SK-N-SH (cell line): Measurements from ENCODE around the gene NXPE3.

Source experiments
- CTCF ChIP-seq: fragments of 200-600 bp; sonication (generic); IDR thresholded peaks from 2 replicates; pipeline ENCODE4 v1.6.1; 2017; ENCODE audit warnings: antibody characterized with exemption, mild to moderate bottlenecking, moderate library complexity
- EP300 ChIP-seq, 2 experiments: IDR thresholded peaks; 2 replicates each; pipeline versions ENCODE4 v1.4.0 to v1.6.1; 2012; ENCODE audit warnings: borderline replicate concordance in 1 of 2, low read depth in 1 of 2, low read length in 1 of 2
- EZH2phosphoT487 ChIP-seq: fragments of 200-600 bp; sonication (generic); IDR thresholded peaks from 2 replicates; pipeline ENCODE4 v1.6.1; 2017; ENCODE audit warnings: low read depth, mixed run types, mild to moderate bottlenecking, antibody characterized with exemption, moderate library complexity, borderline replicate concordance
- FOSL2 ChIP-seq: IDR thresholded peaks from 2 replicates; pipeline ENCODE4 v1.4.0; 2012; ENCODE audit warnings: low read depth, mild to moderate bottlenecking, moderate library complexity, borderline replicate concordance
- GABPA ChIP-seq: IDR thresholded peaks from 2 replicates; pipeline ENCODE4 v1.4.0; 2012; ENCODE audit warnings: low read depth, mild to moderate bottlenecking
- MAX ChIP-seq: IDR thresholded peaks from 2 replicates; pipeline ENCODE4 v1.4.0; 2012; ENCODE audit warnings: low read depth
- RCOR1 ChIP-seq: fragments of 150-350 bp; IDR thresholded peaks from 2 replicates; pipeline ENCODE4 v1.6.1; 2017; ENCODE audit warnings: antibody characterized with exemption, low read length
- REST ChIP-seq: IDR thresholded peaks from 2 replicates; pipeline ENCODE4 v1.6.1; 2012; ENCODE audit warnings: mild to moderate bottlenecking, low read depth, low read length, moderate library complexity
- RFX5 ChIP-seq: IDR thresholded peaks from 2 replicates; pipeline ENCODE4 v1.6.1; 2012; ENCODE audit warnings: mild to moderate bottlenecking, improper control_type of control experiment, low read length
- RXRA ChIP-seq: IDR thresholded peaks from 2 replicates; pipeline ENCODE4 v1.4.0; 2012; ENCODE audit warnings: low read depth, mild to moderate bottlenecking, borderline replicate concordance
- SIN3A ChIP-seq: IDR thresholded peaks from 2 replicates; pipeline ENCODE4 v1.6.1; 2012; ENCODE audit warnings: low read depth, mild to moderate bottlenecking, low read length, moderate library complexity, borderline replicate concordance
- TAF1 ChIP-seq: IDR thresholded peaks from 2 replicates; pipeline ENCODE4 v1.6.1; 2012; ENCODE audit warnings: low read depth, mild to moderate bottlenecking, low read length, moderate library complexity, borderline replicate concordance
- TEAD4 ChIP-seq: IDR thresholded peaks from 2 replicates; pipeline ENCODE4 v1.4.0; 2012; ENCODE audit warnings: mild to moderate bottlenecking, borderline replicate concordance; ENCODE audit not compliant: insufficient read depth
- USF2 ChIP-seq: fragments of 150-350 bp; IDR thresholded peaks from 2 replicates; pipeline ENCODE4 v1.6.1; 2017; ENCODE audit warnings: antibody characterized with exemption, low read length, low read depth, borderline replicate concordance

- TF ChIP-seq CTCF (no peak), SIN3A (no peak), RCOR1 (no peak), RXRA (no peak), EZH2phosphoT487 (no peak), TAF1 (no peak), FOSL2 (no peak), GABPA (no peak), MAX (no peak), REST (no peak), EP300 (IDR thresholded peaks at IDR 0.05; ENCODE audit: borderline replicate concordance in 1 of 2, low read depth in 1 of 2, low read length in 1 of 2) (no peak), TEAD4 (no peak), USF2 (no peak), RFX5 (no peak)
These were observed 6.0 kb downstream of the NXPE3 start for GRCh38 chr3:101784855-101785613.
